Hematopoietic multipotent progenitor cell treated with erythropoietin and hydrocortisone succinate and interleukin-3 and kit ligand, for 6 days (in vitro differentiated cells): ENCODE measurements around the gene WRNIP1.
"Not testable (repeated sequence)": the region's sequence is repeated elsewhere in the genome, so short reads cannot be mapped to it uniquely, and the experiment has no call there.

Experiments
- DNase-seq: peaks from one replicate; pipeline ENCODE4 v3.0.0-alpha.2; 2015

The WRNIP1 gene

GRCh38 chr6:2790588-2791449 lies 25.6 kb downstream of the WRNIP1 start:
- peak; percentile 91 for DNase-seq

GRCh38 chr6:2791450-2791974 lies 26.3 kb downstream of the WRNIP1 start:
- DNase-seq, result no peak

- no peak for DNase-seq
These were observed 27.3 kb downstream of the WRNIP1 start for GRCh38 chr6:2792330-2793110.

GRCh38 chr6:2793534-2794151 lies 28.4 kb downstream of the WRNIP1 start:
- peak; percentile 86 for DNase-seq

- no peak for DNase-seq
These were observed 29.1 kb downstream of the WRNIP1 start for GRCh38 chr6:2794171-2794730.

GRCh38 chr6:2795162-2795561 lies 30.0 kb downstream of the WRNIP1 start:
- no peak for DNase-seq

- DNase-seq, result peak; percentile 59
These were observed 30.8 kb downstream of the WRNIP1 start for GRCh38 chr6:2795956-2796355.

- no peak for DNase-seq
These were observed 31.7 kb downstream of the WRNIP1 start for GRCh38 chr6:2796861-2797260.

- DNase-seq, result no peak
These were observed 32.4 kb downstream of the WRNIP1 start for GRCh38 chr6:2797564-2798031.

- no peak for DNase-seq
These were observed 33.5 kb downstream of the WRNIP1 start for GRCh38 chr6:2798586-2799134.

GRCh38 chr6:2799936-2800527 lies 34.8 kb downstream of the WRNIP1 start:
- peak; percentile 65 for DNase-seq

GRCh38 chr6:2800552-2801316 lies 35.5 kb downstream of the WRNIP1 start:
- no peak for DNase-seq

GRCh38 chr6:2801687-2802086 lies 36.5 kb downstream of the WRNIP1 start:
- not testable (repeated sequence) for DNase-seq

GRCh38 chr6:2802521-2803060 lies 37.4 kb downstream of the WRNIP1 start:
- DNase-seq, result no peak

- DNase-seq, result no peak
These were observed 38.7 kb downstream of the WRNIP1 start for GRCh38 chr6:2803731-2804429.

- DNase-seq, result peak; percentile 44
These were observed 39.3 kb downstream of the WRNIP1 start for GRCh38 chr6:2804516-2804915.

GRCh38 chr6:2805031-2805430 lies 39.8 kb downstream of the WRNIP1 start:
- no peak for DNase-seq

GRCh38 chr6:2806644-2807043 lies 41.5 kb downstream of the WRNIP1 start:
- no peak for DNase-seq

GRCh38 chr6:2807342-2808090 lies 42.3 kb downstream of the WRNIP1 start:
- DNase-seq, result no peak

- DNase-seq, result no peak
These were observed 43.8 kb downstream of the WRNIP1 start for GRCh38 chr6:2809015-2809414.
